Measurements from ENCODE around the gene ZBTB44.

- TF ChIP-seq CTCF (IDR thresholded peaks at IDR 0.05; ENCODE audit: low read length), result no peak
- TF ChIP-seq EZH2 (IDR thresholded peaks at IDR 0.05; ENCODE audit: borderline replicate concordance, low read length), result no peak
Measured at GRCh38 chr11:130301002-130301401, 13.7 kb downstream of the ZBTB44 start.
